ENCODE measurements around the gene SBSN. TPM values are rescaled to one million over a fixed set of nuclear protein-coding genes. Genes with fewer than 3 reads are reported as not detected.

Gene SBSN
- total RNA-seq, 1 donor from 2014 or later = 0.18 TPM

DNA sequence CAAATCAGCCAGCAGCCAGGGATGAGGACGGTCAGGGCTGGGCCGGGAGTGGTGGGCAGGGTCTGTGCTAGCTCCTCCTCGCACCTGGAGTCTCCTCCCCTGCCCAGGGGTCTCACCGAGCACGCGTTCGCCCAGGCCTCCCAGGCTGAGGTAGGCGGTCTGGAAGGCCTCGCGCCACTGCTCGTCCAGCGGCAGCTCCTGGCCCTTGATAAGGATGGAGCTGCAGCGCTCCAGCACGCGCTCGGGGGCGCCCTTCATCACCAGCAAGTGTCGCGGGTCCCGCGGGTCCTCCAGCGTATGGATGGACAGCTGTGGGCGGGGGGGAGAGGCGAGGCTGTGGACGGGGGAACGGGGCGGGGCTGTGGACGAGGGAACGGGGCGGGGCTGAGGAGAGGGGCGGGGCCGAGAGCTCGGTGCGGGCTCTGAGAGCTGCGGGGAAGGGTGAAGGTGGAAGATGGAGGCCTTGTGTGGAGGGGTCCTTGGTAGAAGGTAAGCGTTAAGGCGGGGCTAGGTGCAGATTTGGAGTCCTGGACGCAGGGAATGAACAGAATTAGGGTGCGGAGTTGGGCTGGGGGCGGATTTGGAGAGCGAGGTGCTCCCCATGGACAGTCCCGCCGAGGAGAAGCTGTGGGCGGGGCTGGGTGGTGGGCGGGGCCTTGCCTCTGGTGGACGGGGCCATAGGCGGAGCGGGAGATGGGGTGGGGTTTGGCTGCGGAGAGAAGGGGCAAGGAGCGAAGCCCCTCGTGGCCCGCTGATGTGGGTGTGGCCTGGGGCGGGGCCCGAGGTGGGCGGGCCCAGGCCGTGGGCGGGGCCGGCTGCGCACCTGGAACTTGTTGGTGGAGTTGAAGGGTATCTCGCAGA, 29.7 kb upstream of the SBSN start:
- peaks cover 46% of the 10 kb centered on the region for H3K27me3 Mint-ChIP-seq (ENCODE audit: unreplicated experiment)
- no peak overlapping the region for H3K27ac Mint-ChIP-seq (ENCODE audit: unreplicated experiment)
- H3K36me3 Mint-ChIP-seq (ENCODE audit: low read depth, unreplicated experiment) = peaks cover 4% of the 10 kb centered on the region
- TF ChIP-seq, protein P1, sequence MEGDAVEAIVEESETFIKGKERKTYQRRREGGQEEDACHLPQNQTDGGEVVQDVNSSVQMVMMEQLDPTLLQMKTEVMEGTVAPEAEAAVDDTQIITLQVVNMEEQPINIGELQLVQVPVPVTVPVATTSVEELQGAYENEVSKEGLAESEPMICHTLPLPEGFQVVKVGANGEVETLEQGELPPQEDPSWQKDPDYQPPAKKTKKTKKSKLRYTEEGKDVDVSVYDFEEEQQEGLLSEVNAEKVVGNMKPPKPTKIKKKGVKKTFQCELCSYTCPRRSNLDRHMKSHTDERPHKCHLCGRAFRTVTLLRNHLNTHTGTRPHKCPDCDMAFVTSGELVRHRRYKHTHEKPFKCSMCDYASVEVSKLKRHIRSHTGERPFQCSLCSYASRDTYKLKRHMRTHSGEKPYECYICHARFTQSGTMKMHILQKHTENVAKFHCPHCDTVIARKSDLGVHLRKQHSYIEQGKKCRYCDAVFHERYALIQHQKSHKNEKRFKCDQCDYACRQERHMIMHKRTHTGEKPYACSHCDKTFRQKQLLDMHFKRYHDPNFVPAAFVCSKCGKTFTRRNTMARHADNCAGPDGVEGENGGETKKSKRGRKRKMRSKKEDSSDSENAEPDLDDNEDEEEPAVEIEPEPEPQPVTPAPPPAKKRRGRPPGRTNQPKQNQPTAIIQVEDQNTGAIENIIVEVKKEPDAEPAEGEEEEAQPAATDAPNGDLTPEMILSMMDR (IDR thresholded peaks at IDR 0.05; ENCODE audit: unreplicated experiment) = no peak
- H3K9me3 Mint-ChIP-seq (ENCODE audit: unreplicated experiment) = no peaks in the 10 kb centered on the region
- H3K4me1 Mint-ChIP-seq (ENCODE audit: unreplicated experiment) = peaks cover 3% of the 10 kb centered on the region
- H3K4me3 Mint-ChIP-seq (ENCODE audit: unreplicated experiment) = peak overlapping the region; percentile 87
- peak; percentile 71 for DNase-seq (ENCODE audit: low spot score)

DNA sequence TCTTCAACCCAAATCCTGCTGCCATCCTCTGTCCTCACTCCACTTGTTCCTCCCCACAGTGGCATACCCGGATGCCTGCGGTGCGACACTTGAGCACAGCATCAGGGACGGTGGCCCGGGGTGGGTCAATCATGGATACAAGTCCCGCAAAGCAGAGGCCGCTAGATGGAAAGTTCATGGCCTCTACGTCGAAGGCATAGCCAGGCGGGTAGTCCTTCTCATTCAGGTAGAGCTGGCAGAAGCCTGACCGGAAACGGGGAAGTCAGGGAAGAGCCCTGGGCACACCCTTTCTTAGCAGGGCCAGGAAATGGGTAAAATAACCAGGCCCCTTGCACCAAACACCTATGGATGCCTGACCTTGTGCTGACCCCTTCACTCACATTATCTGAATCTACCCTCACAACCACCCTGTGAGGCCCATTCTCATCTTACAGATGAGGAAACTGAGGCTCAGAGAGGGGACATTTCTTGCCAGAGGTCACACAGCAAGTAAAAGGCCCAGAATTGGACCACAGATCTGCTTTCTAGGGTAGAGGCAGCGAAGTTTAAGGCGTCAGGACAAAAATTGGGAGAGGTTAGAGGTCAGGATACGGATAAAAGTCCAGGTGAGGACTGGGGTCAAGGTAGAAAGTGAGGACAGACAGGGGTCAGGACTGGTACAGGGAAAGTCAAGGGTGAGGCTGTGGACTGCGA, 28.9 kb upstream of the SBSN start:
- Mint-ChIP-seq H3K4me1 (ENCODE audit: unreplicated experiment) (peaks cover 3% of the 10 kb centered on the region), H3K9me3 (ENCODE audit: unreplicated experiment) (no peaks in the 10 kb centered on the region), H3K4me3 (ENCODE audit: unreplicated experiment) (peak overlapping the region; percentile 67), H3K27me3 (ENCODE audit: unreplicated experiment) (peaks cover 45% of the 10 kb centered on the region), H3K36me3 (ENCODE audit: low read depth, unreplicated experiment) (peaks cover 4% of the 10 kb centered on the region), H3K27ac (ENCODE audit: unreplicated experiment) (no peak overlapping the region)
- TF ChIP-seq, protein P1 (IDR thresholded peaks at IDR 0.05; ENCODE audit: unreplicated experiment) = no peak
- DNase-seq (ENCODE audit: low spot score) = no peak

DNA sequence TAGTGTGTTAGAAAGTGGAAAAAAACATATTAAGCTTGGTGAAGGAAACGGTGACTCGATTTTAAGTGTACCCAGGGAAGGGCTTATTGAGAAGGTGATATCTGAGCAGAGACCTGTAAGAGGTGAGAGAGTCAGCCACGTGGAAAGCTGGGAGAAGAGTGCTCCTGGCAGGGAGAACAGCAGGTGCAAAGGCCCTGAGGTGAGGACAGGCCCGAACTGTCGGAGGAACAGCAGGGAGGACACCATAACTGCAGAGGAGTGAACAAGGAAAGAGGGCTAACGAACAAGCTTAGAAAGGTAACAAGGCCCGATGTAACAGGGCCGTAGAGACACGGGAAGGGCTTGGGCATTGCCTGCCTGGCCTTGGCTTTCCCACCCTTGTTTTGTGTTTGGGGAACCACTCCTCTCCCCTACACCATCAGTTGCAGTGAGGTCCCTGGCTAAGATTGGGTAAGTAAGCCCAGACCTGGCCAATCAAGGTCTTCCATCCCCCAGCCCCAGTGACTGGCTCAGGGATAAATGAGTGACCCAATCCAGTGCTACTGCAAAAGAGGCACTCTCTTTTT, 28.0 kb upstream of the SBSN start:
- no peak for DNase-seq (ENCODE audit: low spot score)
- Mint-ChIP-seq H3K27ac (ENCODE audit: unreplicated experiment) (no peak overlapping the region), H3K27me3 (ENCODE audit: unreplicated experiment) (peaks cover 38% of the 10 kb centered on the region), H3K9me3 (ENCODE audit: unreplicated experiment) (no peaks in the 10 kb centered on the region), H3K4me3 (ENCODE audit: unreplicated experiment) (no peak overlapping the region), H3K4me1 (ENCODE audit: unreplicated experiment) (peaks cover 3% of the 10 kb centered on the region), H3K36me3 (ENCODE audit: low read depth, unreplicated experiment) (peaks cover 7% of the 10 kb centered on the region)
- TF ChIP-seq, protein P1 (IDR thresholded peaks at IDR 0.05; ENCODE audit: unreplicated experiment) = no peak

DNA sequence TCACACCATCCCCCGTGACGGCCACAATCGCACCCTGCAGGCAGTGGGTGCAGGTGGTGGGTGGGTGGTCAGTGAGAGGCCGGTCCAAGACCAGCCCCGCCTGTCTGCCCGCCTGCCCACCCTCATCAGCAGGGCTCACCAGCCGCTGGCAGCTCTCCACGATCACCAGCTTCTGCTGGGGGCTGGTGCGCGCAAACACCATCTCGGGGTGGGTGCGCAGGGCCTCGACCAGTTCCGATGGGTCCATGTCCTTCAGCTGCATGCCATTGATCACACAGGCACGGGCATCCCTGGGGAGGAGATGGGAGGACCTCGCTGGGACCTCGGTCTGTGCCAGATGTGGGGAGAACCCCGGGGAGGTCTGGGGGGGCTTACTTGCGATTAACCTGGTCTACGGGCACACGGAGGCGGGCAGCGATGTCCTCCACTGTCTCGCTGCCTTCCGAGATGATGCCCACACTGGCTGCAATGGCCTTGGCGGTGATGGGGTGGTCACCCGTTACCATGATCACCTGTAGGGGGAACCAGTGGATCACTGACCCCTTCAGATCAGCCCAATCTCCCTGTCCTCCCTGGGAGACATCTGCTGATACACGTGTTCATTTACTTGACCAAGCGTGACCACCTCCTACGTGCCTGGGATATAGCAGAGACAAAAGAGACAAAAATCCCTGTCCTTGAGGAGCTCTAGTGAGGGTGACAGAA, 27.3 kb upstream of the SBSN start:
- Mint-ChIP-seq H3K4me1 (ENCODE audit: unreplicated experiment) (peaks cover 3% of the 10 kb centered on the region), H3K9me3 (ENCODE audit: unreplicated experiment) (no peaks in the 10 kb centered on the region), H3K27ac (ENCODE audit: unreplicated experiment) (no peak overlapping the region), H3K36me3 (ENCODE audit: low read depth, unreplicated experiment) (peaks cover 11% of the 10 kb centered on the region), H3K4me3 (ENCODE audit: unreplicated experiment) (no peak overlapping the region), H3K27me3 (ENCODE audit: unreplicated experiment) (peaks cover 34% of the 10 kb centered on the region)
- DNase-seq (ENCODE audit: low spot score) = peak; percentile 56
- TF ChIP-seq, protein P1 (IDR thresholded peaks at IDR 0.05; ENCODE audit: unreplicated experiment) = no peak

All from endothelial cell (in vitro differentiated cells).